Fibroblast of skin of scalp (primary cell): ENCODE results near the gene ANXA8.

Source experiments
- DNase-seq: peaks from one replicate; pipeline ENCODE4 v3.0.0-alpha.2; 2013

ANXA8 gene

DNA sequence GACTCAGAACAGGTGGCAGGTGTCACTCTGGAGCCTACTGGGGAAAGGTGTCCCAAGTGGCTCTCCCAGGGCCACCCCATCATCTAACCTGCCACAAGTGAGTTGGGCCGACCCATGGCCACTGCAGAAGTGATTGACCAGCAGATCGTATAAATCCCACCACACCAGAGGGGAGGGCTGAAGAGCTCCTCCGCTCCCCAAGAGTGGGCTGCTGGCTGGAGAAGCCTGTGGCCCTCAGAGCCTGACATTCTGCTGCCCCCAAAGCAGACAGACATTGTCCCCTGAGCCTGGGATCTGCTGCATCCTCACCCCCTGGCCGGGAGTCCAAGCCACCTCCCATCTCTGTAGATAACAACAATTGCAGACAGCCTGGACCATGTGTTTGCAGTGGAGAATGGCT lies 36.7 kb downstream of the ANXA8 start:
- DNase-seq, result no peak

DNA sequence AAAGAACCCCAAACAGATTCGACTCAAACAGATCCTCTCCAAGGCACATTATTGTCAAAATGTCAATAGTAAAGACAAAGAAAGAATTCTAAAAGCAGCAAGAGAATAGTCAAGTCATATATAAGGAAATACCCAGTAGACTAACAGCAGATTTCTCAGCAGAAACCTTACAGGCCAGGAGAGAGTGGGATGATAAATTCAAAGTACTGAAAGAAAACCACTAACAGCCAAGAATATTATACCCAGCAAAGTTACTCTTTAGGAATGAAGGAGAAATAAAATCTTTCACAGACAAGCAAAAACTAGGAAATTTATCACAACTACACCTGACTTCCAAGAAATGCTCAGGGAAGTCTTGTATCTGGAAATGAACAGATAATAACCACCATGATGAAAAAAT lies 38.2 kb downstream of the ANXA8 start:
- DNase-seq, result no peak

DNA sequence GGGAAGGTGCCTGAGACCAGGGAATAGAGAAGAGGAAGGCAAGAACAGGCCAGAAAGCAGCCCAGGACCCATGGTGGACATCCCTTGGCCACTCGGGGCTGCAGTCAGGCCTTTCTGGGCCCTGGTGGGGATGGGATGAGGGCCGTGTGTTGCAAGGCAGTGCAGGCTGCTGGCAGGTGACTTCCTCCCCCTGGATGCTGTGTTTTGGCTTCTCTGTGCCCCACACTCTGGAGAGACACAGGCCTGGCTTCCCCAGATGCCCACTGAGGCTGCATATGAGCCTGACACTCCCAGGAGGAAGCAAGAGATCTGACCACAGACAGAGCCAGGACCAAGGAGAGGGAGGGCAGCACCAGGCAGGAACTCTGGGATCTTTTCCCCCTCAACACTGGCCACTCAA lies 39.9 kb downstream of the ANXA8 start:
- DNase-seq, result no peak

DNA sequence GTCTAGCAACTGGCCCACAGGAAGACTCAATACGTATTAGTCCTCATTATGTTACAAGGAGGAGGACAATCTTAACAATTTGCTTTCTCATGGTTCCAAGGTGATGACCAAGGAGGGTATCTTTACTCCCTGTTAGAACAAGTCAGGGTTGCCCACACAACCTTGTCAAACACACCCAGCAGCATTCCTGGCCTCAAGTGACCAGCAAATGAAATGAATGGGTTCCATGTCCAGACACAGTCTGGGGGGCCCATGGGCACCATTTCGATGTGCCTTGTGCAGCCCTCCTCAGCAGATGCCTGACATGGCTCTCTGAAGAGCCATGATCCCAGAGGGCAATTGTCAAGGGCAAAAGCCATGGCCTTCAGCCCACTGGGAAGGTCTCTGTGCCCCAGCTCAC lies 40.8 kb downstream of the ANXA8 start:
- DNase-seq, result no peak

DNA sequence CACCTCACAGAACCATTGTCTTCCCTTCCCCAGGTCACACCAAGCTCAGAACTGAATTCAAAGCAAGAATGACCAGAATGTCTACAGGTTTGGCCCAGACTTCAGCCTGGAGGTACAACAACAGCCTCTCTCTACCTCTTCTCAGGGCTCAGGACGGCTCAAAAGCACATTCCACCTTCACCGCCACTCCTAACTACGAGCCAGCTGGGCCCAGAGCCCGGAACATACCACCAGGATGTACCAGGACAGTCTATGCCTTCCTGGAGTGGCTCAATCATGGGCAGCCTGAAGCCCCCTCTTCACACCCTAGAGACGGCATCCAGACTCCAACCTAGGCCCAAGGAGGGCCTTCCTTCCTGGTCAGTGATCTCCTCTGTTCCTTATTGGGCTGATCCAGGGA lies 41.6 kb downstream of the ANXA8 start:
- DNase-seq, result no peak

DNA sequence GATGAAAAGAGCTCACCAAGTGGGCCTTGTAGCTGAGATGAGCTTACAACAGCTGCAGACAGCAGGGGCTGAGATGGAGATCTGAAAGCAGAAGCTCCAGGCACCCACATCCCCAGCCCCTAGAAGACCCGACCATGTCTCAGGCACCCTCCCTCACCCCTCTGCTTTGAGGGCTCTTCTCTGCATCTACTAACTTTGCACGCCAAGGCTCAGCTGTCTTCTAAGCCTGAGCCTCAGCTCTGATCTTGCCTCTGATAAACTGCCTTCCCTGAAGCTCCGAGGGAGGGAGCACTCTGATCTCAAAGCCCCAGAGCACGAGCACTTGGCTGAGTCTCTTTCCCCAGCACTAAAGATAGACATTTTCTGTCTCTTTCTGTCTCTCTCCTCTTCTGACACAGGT lies 42.0 kb downstream of the ANXA8 start:
- no peak for DNase-seq

DNA sequence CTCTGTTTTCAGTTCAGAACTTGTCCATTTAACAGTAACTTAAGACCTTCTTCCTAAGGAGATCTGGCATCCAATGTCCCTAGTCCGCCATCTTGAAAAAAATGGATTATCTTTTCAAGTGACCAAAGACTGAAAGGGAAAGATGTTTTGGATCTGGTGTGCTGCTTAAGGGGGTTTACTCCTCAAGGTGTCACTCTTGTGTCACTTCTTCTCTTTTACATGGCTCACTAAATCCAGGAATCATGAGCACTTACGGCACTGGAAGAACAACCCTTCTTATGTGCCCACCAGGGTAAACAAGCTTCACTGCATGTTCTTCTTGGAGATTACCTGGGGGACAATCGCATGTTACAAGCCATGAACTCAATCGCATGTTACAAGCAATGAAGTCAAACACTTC lies 43.7 kb downstream of the ANXA8 start:
- no peak for DNase-seq

DNA sequence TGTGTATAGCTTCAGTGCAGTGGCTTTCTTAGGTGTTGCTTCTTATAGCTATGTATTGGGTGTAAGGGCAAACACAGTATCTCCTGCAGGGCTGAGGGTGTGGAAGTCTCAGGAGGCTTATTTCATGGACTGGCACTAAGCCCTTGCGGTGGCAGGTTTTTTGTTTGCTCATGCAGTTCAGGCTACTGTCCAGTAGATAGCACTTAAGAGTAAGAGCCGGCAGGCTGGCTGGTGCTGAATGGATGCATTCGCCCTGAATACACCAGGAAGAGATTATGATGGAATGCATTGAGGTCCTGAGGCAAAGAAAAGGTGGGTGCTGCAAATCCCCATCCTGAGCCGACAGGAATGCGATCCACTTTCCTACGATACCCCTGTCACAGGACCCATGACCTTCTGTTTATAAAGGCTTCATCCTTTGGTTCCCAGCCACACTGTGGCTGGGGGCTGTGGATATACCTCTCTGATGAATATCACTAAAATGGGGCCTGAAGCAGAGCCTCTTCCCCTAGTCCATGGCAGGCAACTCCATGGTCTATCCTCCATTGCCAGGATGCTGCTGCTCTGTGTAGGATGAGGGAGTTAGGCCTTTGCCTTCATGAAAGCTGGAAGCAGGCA lies 44.9 kb downstream of the ANXA8 start:
- peak; percentile 65 for DNase-seq

DNA sequence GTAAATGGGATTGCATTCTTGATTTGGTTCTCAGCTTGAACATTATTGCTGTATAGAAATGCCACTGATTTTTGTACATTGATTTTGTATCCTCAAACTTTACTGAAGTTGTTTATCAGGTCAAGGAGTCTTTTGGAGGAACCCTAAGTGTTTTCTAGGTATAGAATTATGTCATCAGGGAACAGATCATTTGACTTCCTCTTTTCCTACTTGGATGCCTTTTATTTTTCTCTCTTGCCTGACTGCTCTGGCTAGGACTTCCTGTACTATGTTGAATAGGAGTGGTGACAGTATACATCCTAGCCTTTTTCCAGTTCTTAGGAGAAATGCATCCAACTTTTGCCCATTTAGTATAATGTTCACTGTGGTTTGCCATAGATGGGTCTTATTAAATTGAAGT lies 48.8 kb downstream of the ANXA8 start:
- DNase-seq, result no peak

DNA sequence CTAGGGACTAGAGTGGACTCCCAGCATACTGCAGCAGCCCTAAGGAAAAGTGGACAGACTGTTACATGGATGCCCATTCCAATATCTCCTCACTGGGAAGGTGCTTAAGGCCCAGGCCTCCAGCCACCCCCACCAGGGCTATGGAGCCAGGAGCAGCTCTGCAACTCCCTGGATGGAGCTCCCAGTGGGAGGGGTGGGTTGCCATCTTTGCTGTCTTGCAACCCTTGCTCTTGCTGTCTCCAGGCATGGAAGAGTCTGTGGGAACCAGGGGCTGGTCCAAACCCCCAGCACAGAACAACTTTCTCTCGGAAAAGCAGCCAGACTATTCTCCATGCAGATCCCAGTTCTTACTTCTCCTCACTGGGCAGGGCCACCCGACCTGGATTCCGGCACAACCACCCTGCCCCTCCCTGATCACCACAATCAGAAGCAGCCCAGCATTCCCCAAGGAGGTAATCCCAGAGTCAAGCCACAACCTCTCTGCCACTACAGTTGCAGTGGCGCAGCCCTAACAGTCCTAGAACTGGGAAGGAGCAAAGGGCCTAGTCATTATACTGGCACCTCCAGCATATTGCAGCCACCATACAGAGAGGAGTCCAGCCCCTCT lies 58.0 kb downstream of the ANXA8 start:
- no peak for DNase-seq

DNA sequence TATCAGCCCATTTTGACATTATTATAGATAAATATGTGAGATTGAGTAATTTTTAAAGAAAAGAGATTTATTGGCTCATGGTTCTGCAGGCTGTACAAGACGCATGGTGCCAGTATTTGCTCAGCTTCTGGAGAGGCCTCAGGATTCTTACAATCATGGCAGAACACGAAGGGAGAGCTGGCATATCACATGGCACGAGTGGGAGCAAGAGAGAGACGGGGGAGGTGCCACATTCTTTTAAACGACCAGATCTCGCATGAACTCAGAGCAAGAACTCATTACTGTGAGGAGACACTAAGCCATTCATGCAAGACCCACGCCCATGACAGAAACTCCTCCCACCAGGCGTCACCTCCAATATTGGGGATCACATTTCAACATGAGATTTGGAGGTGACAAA lies 59.7 kb downstream of the ANXA8 start:
- no peak for DNase-seq

DNA sequence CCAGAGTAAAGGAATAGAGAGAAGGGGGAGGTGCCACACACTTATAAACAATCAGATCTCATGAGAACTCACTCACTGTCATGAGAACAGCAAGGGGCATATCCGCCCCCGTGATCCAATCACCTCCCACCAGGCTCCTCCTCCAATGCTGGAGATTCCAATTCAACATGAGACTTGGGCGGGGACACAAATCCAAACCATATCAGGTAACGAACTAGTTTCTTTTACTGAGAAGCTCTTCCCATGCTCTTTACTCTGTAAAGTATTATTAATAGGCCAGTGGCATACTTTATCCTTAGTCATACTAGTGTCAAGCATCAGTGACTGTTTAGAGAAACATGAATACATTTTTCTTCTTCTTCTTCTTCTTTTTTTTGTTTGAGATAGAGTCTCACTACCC lies 60.4 kb downstream of the ANXA8 start:
- no peak for DNase-seq

DNA sequence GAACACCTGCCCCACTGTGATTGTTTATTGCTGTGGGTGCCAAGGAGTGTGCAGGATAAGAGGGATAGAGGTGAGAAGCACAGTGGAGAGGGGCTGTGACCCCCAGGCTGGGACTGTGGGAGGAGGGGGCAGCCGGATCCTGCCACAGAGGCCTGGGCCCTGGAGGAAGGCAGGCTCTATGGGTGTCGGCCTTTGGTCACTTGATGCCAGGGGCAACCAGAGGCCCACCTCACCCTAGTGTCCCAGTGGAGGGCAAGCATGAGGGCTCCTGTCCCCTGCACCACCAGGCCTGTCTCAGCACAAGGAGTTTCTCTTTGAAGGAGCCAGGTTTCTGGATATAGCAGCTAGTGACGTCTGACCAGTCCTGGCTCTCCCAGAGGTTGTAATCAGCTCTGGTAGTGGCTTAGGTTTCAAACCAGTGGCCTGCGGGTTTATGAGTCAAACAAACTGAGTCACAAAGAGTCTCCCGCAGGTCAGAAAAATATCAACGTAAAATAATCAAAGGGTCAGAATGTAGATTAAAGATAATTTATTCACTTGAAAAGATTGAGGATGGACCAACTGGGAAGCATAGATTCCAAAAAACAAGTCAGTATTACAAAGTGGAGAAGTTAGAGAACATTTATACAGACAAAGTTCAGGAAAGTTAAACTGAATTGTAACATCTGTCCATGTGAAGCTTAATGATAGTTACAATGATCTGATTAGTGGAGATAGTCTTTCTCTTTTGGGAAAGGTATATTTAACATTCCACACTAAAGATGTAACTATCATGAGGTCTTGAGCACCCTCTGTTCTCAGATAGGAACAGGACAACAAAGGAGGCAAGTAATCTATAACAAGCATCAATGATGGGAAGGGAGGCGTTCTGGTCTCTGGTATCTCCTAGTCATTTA lies 62.6 kb downstream of the ANXA8 start:
- no peak for DNase-seq

DNA sequence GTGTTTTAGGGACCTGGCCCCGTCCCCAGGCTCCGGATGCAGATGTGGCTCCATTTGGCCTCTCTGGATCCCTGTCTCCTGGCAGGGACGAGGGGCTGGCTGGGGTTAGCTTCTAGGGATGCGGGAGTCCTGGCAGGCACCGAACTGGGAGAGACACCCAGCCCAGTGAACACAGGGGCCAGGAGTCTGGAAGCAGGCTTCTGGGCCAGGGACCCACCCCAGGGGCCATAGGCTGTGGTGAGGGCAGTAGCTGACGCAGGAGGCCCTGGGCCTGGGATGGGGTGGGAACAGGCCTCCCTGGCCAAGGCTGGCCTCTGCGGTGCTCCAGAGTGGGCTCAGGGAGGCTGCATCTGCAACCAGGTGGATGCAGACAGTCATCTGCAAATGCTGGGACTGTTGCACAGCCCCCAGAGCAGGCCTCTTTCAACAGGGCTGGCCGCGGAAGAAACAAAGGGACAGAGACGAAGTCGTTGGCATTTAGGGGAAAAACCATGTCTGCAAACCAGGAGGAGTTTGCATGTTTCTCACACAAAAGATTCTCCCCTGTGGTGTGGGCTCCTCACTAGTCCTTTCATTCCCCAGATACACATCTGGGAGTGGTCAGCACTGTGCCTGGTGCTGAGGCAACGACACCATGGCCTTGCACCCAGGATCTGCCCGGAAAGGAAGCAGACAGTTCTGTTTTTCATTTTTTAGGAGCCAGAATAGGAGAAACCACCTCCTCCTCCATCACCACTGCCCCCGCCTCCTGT lies 63.4 kb downstream of the ANXA8 start:
- no peak for DNase-seq

DNA sequence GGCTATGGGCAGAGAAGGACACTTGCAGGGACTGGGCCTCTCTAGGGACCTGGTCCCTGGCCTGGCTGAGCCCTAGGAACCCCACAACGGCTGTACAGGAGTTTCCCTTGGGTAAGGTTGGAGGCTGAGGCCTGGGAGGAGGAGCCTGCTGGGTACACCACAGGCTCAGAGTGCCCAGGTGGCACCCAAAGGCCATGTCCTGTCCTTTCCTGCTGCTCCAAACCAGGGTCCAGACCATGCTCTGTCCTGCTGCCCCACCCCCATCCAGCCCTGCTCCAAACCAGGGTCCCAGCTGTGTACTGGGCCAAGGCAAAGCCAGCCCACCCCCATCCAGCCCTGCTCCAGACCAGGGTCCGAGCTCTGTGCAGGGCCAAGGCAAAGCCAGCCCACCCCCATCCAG lies 64.5 kb downstream of the ANXA8 start:
- no peak for DNase-seq

DNA sequence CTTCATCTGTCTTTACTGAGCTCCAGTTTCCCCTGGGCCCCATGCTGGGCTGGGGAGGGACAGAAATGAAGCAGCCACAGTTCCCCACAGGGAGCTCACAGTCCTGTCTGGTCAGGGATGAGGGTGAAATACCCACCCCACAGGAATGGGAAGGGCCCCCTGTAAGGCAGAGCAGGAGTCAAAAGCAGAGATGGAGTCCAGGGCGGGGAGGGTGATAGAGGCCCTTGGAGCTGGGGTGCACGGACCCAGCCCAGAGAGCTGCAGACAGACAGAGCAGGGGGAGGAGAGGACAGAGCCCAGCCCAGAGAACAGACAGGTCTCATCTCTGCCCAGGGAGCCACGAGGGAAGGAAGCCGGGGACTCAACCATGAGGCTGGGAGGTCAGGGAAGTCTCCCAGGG lies 64.9 kb downstream of the ANXA8 start:
- DNase-seq, result peak; percentile 16

DNA sequence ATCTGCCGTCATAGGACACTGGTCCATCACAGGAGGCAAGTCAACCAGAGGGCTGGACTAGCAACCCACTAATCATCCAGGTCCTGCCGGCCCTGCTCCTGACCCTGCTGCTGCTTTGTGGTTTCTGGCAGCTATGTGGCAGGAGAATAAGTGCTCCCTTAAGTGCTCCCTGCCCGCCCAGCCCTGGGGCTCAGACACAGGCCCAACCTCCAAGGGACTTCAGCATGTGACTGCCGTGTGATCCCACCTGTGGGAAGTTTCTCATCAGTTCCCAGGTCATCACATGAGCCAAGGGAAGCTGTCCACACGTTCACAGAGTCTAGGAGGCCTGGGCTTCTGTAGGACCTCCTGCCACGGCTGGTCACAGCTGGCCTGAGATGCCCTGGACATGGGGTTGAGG lies 65.6 kb downstream of the ANXA8 start:
- no peak for DNase-seq
